ENCODE results near the gene TBC1D5.

DNA sequence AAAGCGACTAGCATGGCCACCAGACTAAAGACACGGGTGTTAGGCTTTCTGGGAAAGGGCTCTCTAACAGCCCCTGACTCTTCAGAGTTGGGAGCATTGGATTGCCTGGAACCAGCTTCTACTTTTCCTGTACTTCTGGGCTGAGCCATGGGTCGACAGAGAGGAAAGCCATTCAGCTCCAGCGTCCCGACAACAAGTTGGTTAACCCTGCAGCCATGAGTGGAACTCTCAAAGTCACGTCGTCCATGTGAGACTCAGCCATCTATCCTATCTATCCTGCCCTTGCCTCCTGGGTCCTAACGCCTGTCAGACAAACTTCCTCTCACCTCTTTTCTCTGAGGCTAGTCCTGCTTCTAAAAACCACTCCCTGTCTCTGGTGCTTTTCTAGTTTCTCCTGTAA lies 32.6 kb upstream of the TBC1D5 start:
- no peak for TF ChIP-seq SP1 (CRISPR knock-in tag; conservative IDR thresholded peaks at IDR 0.05)
- TF ChIP-seq, protein P1, sequence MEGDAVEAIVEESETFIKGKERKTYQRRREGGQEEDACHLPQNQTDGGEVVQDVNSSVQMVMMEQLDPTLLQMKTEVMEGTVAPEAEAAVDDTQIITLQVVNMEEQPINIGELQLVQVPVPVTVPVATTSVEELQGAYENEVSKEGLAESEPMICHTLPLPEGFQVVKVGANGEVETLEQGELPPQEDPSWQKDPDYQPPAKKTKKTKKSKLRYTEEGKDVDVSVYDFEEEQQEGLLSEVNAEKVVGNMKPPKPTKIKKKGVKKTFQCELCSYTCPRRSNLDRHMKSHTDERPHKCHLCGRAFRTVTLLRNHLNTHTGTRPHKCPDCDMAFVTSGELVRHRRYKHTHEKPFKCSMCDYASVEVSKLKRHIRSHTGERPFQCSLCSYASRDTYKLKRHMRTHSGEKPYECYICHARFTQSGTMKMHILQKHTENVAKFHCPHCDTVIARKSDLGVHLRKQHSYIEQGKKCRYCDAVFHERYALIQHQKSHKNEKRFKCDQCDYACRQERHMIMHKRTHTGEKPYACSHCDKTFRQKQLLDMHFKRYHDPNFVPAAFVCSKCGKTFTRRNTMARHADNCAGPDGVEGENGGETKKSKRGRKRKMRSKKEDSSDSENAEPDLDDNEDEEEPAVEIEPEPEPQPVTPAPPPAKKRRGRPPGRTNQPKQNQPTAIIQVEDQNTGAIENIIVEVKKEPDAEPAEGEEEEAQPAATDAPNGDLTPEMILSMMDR (IDR thresholded peaks at IDR 0.05), result no peak

Data from WTC11 (cell line).